ENCODE results near the gene BCKDHB.
"Not testable (repeated sequence)": the region's sequence is repeated elsewhere in the genome, so short reads cannot be mapped to it uniquely, and the experiment has no call there.

BCKDHB gene

DNA sequence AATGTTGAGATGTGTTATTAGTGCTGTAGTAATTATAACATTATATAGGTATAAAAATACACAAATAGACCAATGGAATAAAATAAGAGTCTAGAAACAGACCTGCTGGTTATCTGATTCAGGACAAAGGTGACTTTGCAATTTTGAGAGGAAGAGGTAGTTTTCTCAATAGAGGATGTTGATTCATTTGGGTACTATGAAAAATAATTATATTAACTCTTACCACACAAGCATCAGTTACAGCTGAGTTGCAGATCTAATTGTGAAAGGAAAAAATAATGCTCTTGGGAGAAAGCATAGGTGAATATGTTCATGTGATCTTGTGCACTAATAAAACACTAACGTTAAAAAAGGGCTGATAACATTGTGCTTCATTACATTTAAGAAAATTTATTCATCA lies 103.0 kb downstream of the BCKDHB start:
- DNase-seq (ENCODE audit: low read depth) = no peak

DNA sequence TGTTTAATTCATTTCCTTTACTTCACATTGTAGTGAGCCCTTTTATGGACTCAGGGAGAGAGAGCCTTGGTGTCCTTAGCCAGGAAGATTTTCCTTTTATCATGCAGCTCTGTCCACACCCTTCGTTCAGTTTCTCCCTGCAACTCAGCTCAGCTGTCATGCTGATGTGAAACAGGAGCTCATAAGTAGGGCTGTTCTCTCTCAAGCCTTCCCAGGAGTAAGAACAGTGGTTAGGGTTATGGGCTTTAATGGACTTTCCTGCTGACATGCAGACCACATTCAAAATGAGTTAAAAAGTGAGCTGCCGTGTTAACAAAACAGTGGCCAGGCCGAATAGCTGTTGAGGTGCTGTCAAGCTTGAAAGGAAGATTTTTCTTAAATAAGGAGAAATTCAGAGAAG lies 104.1 kb downstream of the BCKDHB start:
- DNase-seq (ENCODE audit: low read depth) = no peak

DNA sequence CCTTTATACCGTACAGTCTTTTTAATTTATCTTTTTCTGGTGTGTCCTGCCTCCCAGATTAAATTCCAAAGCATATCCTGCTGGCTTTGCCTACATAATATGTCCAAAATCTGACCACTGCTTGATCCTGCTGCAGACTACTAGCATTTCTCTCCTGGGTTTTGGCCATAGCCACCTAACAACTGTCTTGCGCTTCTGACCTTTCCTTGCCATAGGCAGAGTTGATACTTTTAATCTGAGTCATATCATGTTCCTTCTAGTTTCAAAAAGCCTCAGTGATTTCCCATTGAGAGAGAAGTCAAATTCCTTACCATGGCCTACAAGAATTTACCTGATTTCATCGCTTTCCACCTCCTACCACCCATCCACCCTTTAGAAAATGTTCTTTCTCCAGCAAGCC lies 104.8 kb downstream of the BCKDHB start:
- DNase-seq (ENCODE audit: low read depth) = no peak

DNA sequence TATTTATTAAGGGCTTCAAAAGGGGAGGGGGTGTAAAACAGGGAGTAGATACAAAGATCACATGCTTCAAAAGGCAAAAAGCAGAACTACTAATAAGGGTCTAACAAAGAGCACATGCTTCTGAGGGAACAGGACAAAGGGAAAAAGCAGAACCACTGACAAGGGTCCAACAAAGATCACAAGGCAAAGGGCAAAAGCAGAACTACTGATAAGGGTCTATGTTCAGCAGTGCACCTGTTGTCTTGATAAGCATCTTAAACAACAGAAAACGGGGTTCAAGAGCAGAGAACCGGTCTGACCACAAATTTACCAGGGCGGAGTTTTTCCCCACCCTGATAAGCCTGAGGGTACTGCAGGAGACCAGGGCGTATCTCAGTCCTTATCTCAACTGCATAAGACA lies 105.4 kb downstream of the BCKDHB start:
- not testable (repeated sequence) for DNase-seq (ENCODE audit: low read depth)

DNA sequence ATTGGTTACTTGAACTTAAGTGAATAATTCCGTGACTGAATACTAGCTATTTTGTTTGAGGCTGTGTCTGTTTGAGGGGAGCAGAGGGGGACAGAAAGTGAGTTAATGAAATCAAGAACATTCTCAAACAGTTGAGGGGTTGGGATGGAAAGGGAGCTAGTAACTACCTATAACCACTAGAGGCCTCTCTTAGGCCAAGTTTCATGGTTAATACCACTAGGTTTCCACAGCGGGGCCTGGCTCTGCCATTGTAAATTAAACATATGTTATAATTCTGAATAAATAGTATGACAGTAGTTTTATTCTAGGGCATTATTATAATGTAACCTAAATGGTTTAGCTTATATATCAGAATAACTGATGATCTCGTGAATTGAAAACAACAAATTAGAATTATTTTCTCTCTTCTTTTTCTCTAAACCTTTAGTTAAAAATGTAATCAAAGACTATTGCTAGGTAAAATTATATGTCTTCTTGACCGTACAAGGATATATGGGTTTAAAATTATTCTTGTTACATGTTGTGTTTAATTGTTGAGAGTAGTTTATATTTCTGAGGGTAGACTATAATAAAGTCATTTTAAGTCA lies 108.1 kb downstream of the BCKDHB start:
- no peak for DNase-seq (ENCODE audit: low read depth)

DNA sequence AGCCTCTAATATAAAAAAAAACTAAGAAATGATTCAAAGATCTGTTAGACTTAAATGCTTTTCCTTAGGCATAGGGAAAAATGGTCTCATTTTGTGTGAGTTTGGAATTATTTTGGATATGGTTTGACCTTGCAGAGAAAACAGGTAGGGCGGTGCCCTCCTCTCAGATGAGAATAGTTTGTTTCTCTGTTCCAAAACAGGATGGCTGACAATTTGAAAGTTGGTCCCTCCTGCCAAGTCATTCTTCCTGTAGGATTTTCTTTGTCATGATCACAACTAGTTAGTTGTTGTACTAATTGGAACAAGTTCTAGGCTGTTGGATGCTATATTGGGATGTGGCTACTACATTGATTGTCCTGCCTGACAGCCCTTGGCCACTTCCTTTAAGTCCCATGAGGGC lies 108.6 kb downstream of the BCKDHB start:
- no peak for DNase-seq (ENCODE audit: low read depth)

DNA sequence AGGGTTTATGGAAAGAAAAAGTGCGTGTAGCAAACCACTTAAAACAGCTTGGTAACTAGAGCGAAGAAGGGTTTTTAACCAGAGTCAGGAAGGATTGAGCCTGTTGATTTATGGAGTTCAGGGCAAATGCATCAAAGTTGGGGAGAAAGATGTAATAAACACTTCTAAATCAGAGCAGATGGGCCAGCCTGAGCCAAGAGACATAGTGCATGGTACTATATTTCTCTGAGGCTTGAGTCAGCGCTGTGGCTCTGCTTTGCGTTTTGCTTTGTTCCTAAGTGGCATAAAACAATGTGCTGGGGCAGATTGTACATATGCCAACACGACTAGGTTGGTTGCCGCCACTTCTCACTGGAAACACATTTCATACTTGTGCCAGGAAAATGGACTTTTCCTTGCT lies 111.3 kb downstream of the BCKDHB start:
- peak; percentile 65 for DNase-seq (ENCODE audit: low read depth)

DNA sequence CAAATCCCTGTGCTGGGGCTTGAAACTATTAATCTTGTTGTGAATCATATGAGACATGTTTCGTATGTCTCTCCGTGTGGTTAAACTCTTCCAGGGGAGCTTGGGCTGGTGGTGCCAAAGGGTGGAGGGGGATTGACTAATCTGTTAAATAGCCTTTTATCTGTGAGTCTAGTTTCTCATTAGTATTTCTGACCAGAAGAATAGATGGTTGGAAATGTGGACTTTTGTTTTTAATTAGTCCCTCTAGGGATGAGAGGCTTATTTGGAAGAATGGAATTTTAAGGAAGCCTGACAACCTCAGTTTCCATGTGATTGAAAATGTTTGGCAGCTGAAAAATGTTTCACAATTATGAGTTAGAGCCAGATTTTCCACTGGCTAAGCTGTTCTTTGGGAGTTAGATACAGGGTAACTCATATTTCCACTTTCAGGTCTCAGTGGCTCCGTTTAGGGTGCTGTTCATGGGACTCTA lies 117.3 kb downstream of the BCKDHB start:
- peak; percentile 93 for DNase-seq (ENCODE audit: low read depth)

DNA sequence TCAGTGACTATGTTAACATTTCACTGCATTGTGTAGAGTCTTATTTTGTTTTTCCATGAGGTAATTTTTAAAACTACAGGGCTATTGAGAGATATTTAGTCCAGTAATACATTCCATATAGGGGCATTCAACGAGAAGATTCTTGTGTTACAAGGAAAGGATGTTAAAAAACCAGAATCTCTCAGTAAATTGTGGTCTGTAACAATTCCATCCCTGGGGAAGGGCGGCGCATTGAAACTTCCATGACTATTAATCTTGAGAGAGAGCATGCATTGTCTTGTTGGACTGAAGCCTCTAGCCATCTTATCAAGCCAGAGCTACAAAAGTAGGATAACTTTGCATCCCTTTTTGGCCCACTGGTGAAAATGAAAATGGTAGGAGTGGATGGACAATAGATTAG lies 119.7 kb downstream of the BCKDHB start:
- no peak for DNase-seq (ENCODE audit: low read depth)

DNA sequence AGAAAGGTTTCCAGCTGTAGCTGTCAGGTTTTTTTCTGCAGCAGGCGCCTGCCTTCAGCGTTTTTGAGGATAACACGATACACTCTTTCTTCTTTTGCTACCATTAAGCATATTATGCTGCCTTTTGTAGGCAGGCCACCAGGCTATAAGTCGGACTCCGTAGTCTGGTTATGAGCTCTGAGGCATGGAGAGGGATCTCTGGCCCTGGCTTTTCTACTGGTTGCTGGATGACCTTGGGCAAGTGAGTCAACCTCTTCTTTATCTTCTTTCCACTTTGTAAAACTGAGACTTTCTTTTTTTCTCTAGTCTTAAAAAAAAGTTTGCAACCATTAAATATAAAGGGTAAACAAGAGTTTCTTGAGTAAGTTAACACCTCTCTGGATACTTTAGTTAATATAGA lies 120.2 kb downstream of the BCKDHB start:
- no peak for DNase-seq (ENCODE audit: low read depth)

DNA sequence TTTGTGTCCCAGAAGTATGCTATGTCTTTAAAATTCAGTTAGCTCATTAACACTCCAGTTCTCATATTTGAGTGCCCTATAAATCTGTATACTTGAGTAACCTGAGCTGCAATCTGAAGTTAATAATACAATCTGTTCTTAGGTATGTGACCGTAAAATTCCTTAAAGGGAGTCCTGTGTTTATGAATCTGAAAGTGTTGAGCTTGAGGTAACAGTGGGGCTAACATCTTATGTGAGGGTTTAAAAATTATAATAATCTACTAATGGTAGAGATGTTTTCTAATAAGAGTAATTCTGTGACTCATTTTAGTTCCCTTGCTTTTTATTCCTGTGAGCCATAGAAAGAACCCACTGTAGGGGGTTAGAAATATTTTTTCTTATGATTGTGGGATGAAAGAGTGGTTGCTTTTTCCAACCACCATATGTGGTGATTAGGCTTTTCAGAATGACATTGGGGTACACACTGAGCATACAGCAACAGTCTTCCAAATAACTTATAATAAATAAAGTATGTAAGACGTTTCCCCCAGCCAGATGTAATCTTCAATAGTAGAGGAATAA lies 121.2 kb downstream of the BCKDHB start:
- no peak for DNase-seq (ENCODE audit: low read depth)

DNA sequence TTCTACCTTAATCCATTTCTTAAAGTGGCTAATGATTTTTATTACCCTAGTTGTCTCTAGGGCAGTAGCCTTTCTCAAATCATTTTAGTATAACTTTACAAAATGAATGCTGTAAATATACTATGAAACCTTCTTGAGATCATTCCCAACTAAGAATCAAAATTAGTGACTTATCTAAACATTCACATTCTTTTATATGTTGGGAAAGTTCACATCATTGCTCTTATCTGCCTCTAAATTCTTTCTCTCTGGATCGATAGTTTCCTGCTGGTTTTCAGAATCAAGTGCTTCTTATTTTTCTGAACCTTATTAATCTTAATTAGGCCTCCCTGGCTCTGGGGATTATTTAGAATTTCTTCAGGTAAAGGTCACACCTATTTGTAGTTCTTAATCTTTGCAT lies 126.8 kb downstream of the BCKDHB start:
- no peak for DNase-seq (ENCODE audit: low read depth)

DNA sequence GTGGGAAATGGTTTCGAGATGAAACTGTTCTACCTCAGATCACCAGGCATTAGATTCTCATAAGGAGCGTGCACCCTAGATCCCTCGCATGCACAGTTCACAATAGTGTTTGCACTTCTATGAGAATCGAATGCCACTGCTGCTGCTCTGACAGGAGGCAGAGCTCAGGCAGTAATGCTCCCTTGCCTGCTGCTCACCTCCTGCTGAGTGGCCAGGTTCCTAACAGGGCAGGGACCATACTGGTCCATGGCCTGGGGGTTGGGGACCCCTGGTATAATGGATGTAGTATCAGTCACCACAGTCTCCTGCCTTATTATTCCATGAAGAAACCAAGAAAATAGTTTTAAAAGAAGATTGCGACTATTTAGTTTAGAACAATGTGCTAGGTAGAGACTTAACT lies 127.5 kb downstream of the BCKDHB start:
- no peak for DNase-seq (ENCODE audit: low read depth)

DNA sequence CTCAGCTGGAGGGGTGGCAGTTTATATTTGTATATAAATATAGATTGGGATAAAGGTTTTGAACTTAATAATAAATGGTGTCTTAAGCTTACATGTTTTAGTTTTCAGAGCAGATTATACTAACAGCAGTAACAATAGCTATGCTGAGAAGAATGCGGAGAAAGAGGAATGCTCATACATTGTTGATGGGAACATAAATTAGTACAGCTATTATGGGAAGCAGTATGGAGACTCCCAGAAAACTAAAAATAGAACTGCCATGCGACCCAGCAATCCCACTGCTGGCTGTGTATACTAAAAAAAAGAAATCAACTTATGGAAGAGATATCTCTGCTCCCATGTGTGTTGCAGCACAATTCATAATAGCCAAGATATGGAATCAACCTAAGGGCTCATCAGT lies 127.9 kb downstream of the BCKDHB start:
- DNase-seq (ENCODE audit: low read depth) = no peak

DNA sequence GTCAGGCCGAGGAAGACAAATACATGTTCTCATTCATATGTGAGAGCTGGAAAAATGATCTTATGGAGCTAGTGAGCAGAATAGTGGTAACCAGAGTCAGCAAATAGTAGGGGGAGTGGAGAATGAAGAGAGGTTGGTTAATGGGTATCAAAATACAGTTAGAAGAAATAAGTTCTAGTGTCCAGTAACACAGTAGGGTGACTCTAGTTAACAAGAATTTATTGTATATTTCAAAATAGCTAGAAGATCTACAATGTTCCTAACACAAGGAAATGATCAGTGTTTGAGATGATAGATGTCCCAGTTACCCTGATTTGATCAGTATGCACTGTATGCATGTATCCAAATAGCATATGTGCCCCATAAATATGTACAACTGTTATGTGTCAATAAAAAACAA lies 128.4 kb downstream of the BCKDHB start:
- DNase-seq (ENCODE audit: low read depth) = no peak

DNA sequence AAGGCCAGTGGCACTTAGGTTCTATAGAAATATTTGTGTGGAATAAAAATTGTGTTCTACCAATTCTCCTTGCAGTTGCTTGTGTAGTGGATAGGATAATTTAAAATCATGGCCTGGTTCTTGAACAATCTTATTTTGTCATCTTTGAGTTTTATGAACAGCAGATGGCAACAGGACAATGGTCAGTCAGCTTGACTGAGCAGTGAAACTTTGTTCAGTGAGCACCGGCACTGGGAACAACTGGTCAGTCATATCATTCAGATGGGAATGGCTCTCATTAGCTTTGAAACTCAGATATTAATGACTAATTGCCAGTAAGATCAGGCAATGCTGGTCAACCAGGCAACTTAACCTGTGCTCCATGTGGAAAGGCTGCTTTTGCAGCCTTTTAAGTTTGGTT lies 129.2 kb downstream of the BCKDHB start:
- DNase-seq (ENCODE audit: low read depth) = no peak

DNA sequence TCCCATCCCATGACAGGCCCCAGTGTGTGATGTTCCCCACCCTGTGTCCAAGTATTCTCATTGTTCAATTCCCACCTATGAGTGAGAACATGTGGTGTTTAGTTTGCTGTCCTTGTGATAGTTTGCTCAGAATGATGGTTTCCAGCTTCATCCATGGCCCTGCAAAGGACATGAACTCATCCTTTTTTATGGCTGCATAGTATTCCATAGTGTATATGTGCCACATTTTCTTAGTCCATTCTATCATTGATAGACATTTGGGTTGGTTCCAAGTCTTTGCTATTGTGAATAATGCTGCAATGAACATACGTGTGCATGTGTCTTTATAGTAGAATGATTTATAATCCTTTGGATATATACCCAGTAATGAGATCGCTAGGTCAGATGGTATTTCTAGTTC lies 132.3 kb downstream of the BCKDHB start:
- not testable (repeated sequence) for DNase-seq (ENCODE audit: low read depth)

DNA sequence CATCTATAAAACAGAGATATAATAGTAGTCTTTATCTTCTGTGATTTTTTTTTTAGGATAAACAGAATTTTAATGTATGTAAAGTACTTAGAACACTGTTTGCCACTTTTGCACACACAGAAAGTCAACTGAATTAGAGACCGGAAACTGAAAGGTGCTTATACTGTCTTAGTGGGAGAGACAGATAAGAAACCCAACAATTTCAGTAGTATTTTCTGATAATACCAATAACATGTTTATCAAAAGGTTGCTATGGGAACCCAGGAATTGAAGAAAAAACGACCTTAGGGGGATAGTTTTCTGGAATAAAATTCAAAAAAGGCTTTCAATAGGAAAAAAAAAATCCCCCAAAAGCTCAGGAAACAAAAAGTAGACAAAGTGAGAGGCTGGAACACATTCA lies 138.6 kb downstream of the BCKDHB start:
- no peak for DNase-seq (ENCODE audit: low read depth)

DNA sequence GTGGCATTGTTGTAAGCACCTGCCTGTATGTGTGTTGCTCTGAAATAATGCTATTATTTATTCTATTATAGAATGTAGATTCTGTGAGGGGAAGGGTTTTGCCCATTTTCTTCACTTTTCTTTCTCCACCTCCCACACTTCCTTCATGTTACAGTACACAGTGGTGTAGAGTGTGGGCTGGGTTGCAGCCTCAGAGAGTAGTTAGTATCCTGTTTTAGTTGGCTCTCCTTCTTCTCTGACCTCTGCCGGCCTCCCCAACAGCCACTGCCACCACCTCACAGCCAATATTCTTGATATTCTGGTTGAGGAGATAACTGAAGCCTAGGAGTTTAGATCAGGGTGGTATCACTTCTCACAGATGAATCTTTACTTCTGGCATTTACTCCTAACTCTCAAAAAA lies 143.4 kb downstream of the BCKDHB start:
- DNase-seq (ENCODE audit: low read depth) = no peak

DNA sequence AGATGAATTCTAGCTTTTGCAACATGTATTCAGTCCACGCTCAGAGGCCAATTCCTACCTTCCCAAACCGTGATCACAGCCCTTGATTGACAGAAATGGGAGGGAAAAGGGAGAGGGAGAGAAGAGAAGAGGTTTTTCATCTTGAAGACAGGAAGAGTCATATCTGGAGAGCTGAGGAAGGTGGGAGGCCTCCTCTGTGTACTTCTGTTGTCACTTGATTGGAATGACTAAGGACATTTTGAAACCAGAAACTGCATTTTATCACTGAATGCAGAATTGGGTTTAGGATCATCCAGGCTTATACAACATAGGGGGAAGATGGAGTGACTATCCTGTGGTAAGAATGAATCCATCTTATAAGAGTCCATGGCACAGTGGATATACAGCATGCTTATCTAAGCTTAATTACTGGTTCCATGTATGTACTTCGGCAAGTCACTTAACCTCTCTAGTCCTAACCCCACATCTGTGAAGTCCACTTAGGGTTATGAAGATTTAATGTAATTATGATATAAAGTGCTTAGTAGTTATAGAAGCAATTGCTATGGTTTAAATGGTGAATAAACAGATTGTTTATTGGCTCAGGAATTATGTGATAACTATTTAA lies 144.0 kb downstream of the BCKDHB start:
- DNase-seq (ENCODE audit: low read depth) = no peak

DNA sequence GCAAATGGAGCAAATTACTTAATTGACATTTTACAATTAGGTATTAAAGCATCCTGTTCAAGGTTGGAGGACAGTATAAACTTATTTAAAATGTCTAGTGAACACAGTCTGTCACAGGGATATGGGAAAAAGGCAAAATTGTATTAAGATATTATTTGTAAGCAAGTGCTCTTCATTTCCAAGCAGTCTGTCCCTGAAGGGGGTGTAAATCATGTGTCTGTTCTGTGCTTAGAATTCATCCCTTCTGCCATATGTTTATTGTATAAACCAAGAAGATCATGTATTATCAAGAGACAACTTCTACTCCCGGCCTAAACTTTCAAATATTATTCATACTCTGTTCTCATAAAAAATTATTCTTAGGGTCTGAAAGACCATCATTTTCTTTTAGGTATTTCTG lies 144.8 kb downstream of the BCKDHB start:
- no peak for DNase-seq (ENCODE audit: low read depth)

DNA sequence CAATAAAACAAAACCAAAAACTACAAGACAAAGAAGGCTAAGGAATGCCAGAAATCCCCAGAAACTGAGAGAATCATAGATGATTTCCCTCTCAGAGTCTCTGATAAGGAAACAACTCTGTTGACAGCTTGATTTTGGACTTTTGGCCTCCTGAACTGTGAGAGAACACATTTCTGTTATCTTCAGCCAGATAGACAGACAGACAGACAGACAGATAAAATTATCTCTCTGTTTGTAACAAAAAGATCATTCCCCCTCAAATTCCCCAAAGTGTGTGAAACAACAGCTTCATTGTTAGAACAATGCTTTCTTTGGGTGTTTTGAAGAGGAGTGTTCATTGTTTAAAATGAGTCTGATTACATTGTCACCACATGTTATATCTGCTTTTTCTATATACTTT lies 148.2 kb downstream of the BCKDHB start:
- DNase-seq (ENCODE audit: low read depth) = no peak

DNA sequence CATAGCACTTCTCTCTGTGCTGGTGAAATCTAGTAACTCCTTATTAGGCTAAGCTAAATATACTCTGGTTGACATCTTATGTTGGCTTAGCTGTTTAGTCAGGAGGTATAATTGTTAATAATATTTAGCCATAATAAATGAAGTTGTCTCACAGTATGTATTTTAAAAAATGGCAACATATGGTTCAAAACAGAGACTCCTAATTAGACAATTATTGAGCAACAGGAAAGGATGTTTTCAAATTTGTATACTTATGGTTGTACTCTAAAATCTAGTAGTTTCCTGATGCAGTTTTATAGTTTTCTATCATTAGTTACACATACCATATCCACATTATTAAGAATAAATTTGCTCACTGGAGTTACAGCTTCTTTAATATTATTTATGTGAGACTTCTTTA lies 150.2 kb downstream of the BCKDHB start:
- no peak for DNase-seq (ENCODE audit: low read depth)

DNA sequence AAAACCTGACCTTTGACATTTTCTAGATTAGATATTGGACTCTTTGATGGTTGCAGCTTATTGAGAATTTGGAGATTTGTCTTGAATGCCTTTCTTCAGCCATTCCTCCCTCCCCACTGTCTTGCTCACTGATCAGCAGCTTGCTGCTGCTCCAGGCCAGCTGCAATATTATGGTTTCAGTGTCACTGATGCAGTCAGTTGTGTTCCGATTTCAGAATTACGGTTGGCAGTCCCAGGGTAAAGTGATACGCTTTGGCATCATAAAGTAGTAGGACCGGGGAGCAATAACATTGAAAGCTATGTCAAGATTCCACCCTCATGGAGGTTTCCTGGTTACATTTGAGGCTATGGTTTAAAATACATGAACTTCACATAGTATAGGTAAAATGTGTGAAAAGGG lies 152.6 kb downstream of the BCKDHB start:
- DNase-seq (ENCODE audit: low read depth) = no peak
